ENCODE data around the gene GNB1L. TPM values are rescaled to one million over a fixed set of nuclear protein-coding genes. Genes with fewer than 3 reads are reported as not detected.
A peak's percentile ranks its signal among the peaks of the same experiment; 100 is the strongest.

The GNB1L gene
- total and polyA plus RNA-seq, 9 of the 15 experiments (the other 6 are each of a cell fraction or from before 2014, with no cell fraction given) = 0.56 to 50.5 (median 10.2) TPM

DNA sequence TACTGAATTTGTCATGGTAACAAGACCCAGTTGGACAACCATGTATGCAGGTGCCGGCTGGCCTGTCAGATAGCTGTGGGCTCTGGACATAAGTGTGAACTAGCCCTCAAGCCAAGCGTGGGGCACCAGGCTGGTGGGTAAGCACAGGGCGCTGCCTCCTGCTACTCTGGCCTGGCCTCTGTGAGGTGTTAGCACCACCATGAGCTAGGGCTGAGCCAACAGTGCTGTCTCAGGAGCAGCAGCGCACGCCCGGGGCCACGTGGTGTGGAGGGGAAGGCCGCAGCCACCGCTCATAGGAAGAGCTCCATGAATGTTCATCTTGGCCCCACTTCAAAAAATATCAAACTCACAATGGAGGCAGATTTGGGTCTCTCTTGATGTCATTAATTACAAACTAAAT lies 35.3 kb upstream of the GNB1L start (continued):
- TF ChIP-seq E2F6 (IDR thresholded peaks at IDR 0.05; ENCODE audit: borderline replicate concordance in 1 of 2, extremely low read depth in 1 of 2, insufficient read depth in 1 of 2, insufficient read length in 1 of 2, low read depth in 1 of 2, low read length in 1 of 2, poor library complexity in 1 of 2, severe bottlenecking in 1 of 2) (peak; percentile 15 to 50), BRD9 (IDR thresholded peaks at IDR 0.05; ENCODE audit: low read depth, partially characterized antibody) (no peak), SAFB2 (IDR thresholded peaks at IDR 0.05; ENCODE audit: borderline replicate concordance, low read depth, low read length, severe bottlenecking) (no peak), ARID4B (CRISPR knock-in tag; IDR thresholded peaks at IDR 0.05) (no peak), U2AF2 (optimal IDR thresholded peaks at IDR 0.05; ENCODE audit: low read depth, low read length) (no peak), CEBPG (CRISPR knock-in tag; IDR thresholded peaks at IDR 0.05) (no peak), CEBPG (tag; conservative IDR thresholded peaks at IDR 0.05 in 1 of 2, IDR thresholded peaks at IDR 0.05 in 1 of 2) (no peak), HDGF (IDR thresholded peaks at IDR 0.05) (no peak), ZFP1 (CRISPR knock-in tag; IDR thresholded peaks at IDR 0.05) (no peak), ZNF318 (IDR thresholded peaks at IDR 0.05; ENCODE audit: borderline replicate concordance in 1 of 2, low read depth in 1 of 2) (no peak)
- TF ChIP-seq, protein P1, sequence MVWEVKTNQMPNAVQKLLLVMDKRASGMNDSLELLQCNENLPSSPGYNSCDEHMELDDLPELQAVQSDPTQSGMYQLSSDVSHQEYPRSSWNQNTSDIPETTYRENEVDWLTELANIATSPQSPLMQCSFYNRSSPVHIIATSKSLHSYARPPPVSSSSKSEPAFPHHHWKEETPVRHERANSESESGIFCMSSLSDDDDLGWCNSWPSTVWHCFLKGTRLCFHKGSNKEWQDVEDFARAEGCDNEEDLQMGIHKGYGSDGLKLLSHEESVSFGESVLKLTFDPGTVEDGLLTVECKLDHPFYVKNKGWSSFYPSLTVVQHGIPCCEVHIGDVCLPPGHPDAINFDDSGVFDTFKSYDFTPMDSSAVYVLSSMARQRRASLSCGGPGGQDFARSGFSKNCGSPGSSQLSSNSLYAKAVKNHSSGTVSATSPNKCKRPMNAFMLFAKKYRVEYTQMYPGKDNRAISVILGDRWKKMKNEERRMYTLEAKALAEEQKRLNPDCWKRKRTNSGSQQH (CRISPR knock-in tag; IDR thresholded peaks at IDR 0.05) = peak; percentile 44; the same call in 1 of the 2 replicates
